Measurements from ENCODE around the gene WDR37. TPM values are rescaled to one million over a fixed set of nuclear protein-coding genes. Genes with fewer than 3 reads are reported as not detected.

Gene WDR37
- total RNA-seq, 1 experiment from 2014 or later: 9.6 TPM

DNA sequence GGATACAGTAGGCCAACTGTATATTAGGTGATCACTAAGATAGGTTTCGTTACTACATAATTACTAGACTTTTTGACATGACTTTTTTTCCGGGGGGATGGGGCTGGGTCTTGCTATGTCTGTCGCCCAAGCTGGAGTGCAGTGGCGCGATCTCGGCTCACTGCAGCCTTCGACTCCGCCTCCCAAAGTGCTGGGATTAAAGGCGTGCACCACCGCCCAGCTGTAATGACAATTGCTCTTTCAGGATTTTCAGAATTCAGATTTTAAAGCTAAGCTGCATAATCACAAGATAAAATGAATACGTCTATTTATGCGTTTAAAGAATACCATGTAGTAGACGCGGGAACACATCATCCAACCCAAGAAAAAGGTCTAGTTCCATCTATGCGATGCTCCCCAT, 8.2 kb upstream of the WDR37 start:
- no peak for DNase-seq (ENCODE audit: low read depth, low spot score)
- no peaks in the 10 kb centered on the region for H3K27me3 ChIP-seq (ENCODE audit: control insufficient read depth, insufficient read depth, low read length)
- peaks cover 24% of the 10 kb centered on the region for H3K4me1 ChIP-seq (ENCODE audit: control insufficient read depth, insufficient read depth, low read length)
- TF ChIP-seq, protein P1, sequence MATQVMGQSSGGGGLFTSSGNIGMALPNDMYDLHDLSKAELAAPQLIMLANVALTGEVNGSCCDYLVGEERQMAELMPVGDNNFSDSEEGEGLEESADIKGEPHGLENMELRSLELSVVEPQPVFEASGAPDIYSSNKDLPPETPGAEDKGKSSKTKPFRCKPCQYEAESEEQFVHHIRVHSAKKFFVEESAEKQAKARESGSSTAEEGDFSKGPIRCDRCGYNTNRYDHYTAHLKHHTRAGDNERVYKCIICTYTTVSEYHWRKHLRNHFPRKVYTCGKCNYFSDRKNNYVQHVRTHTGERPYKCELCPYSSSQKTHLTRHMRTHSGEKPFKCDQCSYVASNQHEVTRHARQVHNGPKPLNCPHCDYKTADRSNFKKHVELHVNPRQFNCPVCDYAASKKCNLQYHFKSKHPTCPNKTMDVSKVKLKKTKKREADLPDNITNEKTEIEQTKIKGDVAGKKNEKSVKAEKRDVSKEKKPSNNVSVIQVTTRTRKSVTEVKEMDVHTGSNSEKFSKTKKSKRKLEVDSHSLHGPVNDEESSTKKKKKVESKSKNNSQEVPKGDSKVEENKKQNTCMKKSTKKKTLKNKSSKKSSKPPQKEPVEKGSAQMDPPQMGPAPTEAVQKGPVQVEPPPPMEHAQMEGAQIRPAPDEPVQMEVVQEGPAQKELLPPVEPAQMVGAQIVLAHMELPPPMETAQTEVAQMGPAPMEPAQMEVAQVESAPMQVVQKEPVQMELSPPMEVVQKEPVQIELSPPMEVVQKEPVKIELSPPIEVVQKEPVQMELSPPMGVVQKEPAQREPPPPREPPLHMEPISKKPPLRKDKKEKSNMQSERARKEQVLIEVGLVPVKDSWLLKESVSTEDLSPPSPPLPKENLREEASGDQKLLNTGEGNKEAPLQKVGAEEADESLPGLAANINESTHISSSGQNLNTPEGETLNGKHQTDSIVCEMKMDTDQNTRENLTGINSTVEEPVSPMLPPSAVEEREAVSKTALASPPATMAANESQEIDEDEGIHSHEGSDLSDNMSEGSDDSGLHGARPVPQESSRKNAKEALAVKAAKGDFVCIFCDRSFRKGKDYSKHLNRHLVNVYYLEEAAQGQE (IDR thresholded peaks at IDR 0.05; ENCODE audit: insufficient read depth in 1 of 2, low read depth in 2 of 2, low read length in 1 of 2): no peak
- TF ChIP-seq, protein P2, sequence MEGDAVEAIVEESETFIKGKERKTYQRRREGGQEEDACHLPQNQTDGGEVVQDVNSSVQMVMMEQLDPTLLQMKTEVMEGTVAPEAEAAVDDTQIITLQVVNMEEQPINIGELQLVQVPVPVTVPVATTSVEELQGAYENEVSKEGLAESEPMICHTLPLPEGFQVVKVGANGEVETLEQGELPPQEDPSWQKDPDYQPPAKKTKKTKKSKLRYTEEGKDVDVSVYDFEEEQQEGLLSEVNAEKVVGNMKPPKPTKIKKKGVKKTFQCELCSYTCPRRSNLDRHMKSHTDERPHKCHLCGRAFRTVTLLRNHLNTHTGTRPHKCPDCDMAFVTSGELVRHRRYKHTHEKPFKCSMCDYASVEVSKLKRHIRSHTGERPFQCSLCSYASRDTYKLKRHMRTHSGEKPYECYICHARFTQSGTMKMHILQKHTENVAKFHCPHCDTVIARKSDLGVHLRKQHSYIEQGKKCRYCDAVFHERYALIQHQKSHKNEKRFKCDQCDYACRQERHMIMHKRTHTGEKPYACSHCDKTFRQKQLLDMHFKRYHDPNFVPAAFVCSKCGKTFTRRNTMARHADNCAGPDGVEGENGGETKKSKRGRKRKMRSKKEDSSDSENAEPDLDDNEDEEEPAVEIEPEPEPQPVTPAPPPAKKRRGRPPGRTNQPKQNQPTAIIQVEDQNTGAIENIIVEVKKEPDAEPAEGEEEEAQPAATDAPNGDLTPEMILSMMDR (IDR thresholded peaks at IDR 0.05): no peak
- TF ChIP-seq SIN3A (IDR thresholded peaks at IDR 0.05; ENCODE audit: borderline replicate concordance, insufficient read depth, low read depth, low read length) (no peak), TCF7L2 (IDR thresholded peaks at IDR 0.05; ENCODE audit: low read depth, low read length) (no peak), POLR2AphosphoS5 (IDR thresholded peaks at IDR 0.05; ENCODE audit: low read depth, low read length) (no peak)
- ChIA-PET POLR2A (interaction anchor here (0.6 kb wide), 1 partner anchor 127 kb away, joined by 6 read pairs; no protein-coding TSS in a partner anchor), CTCF (no interaction called here)
- intact Hi-C loops (cut with micrococcal nuclease; ENCODE audit: unreplicated experiment): no loop called here
- peak overlapping the region; percentile 80 for H3K27ac ChIP-seq (ENCODE audit: low read length)
- BruUV-seq (replicated peaks): no TSS peak
- in situ Hi-C loops (cut with HindIII; ENCODE audit: low pct_unique_long_range_greater_than_20kb, low sequenced_read_pairs): no loop called here
- no peaks in the 10 kb centered on the region for H3K9me3 ChIP-seq (ENCODE audit: control insufficient read depth, insufficient read depth, low read depth, low read length)
- peaks cover 9% of the 10 kb centered on the region for H3K36me3 ChIP-seq (ENCODE audit: control insufficient read depth, insufficient read depth, low read length)
- ATAC-seq: no peak
- peak overlapping the region; percentile 60 to 89 for H3K4me3 ChIP-seq (ENCODE audit: low read depth in 2 of 2, low read length in 2 of 2)

DNA sequence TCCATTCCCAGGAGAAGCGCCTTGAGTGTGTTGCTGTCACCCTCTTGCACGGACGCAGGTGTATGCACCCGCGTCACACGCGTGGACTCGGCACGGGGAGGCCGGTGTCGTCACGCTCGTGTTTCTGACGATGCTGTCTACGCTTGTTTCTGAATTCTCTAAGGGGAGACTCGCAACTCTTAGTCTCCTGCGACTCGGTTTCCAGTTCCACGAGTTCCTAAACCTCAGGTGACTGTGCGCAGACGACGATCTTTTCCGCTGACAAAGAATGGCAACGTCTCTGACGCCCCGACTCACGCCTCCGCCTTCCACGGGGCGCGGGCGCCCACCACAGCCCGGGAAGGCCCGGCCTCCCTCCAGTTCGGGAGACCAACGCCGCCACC, 7.8 kb upstream of the WDR37 start:
- intact Hi-C loops (cut with micrococcal nuclease; ENCODE audit: unreplicated experiment) (no loop called here), in situ Hi-C loops (cut with HindIII; ENCODE audit: low pct_unique_long_range_greater_than_20kb, low sequenced_read_pairs) (no loop called here)
- ChIA-PET CTCF (no interaction called here), POLR2A (interaction anchor here (0.6 to 0.7 kb wide), 2 partner anchors 15 to 127 kb away, joined by 4 to 6 read pairs; no protein-coding TSS in a partner anchor)
- H3K4me3 ChIP-seq (ENCODE audit: low read depth in 2 of 2, low read length in 2 of 2): peak overlapping the region; percentile 60 to 89
- H3K27me3 ChIP-seq (ENCODE audit: control insufficient read depth, insufficient read depth, low read length): no peaks in the 10 kb centered on the region
- peaks cover 24% of the 10 kb centered on the region for H3K4me1 ChIP-seq (ENCODE audit: control insufficient read depth, insufficient read depth, low read length)
- peaks cover 5% of the 10 kb centered on the region for H3K36me3 ChIP-seq (ENCODE audit: control insufficient read depth, insufficient read depth, low read length)
- peak overlapping the region; percentile 80 for H3K27ac ChIP-seq (ENCODE audit: low read length)
- ATAC-seq (peak; percentile 35), DNase-seq (ENCODE audit: low read depth, low spot score) (no peak)
- TSS peak; percentile 78 for BruUV-seq (replicated peaks)
- H3K9me3 ChIP-seq (ENCODE audit: control insufficient read depth, insufficient read depth, low read depth, low read length): no peaks in the 10 kb centered on the region
- TF ChIP-seq, protein P2 (IDR thresholded peaks at IDR 0.05): no peak
- TF ChIP-seq, protein P1 (IDR thresholded peaks at IDR 0.05; ENCODE audit: insufficient read depth in 1 of 2, low read depth in 2 of 2, low read length in 1 of 2): no peak
- TF ChIP-seq SIN3A (IDR thresholded peaks at IDR 0.05; ENCODE audit: borderline replicate concordance, insufficient read depth, low read depth, low read length): no peak
- no peak for TF ChIP-seq POLR2AphosphoS5 (IDR thresholded peaks at IDR 0.05; ENCODE audit: low read depth, low read length)
- TF ChIP-seq TCF7L2 (IDR thresholded peaks at IDR 0.05; ENCODE audit: low read depth, low read length): no peak
